K562 (cell line): ENCODE data around the gene GALNT12. TPM values are rescaled to one million over a fixed set of nuclear protein-coding genes. Genes with fewer than 3 reads are reported as not detected.

Experiments used
- ATAC-seq: fragments of 200-7000 bp; cut with Tn5 transposase; 3 replicates; pipeline ENCODE4 v1.9.1; 2020; ENCODE audit warnings: moderate library complexity
- BruUV-seq: library from RNA; stranded (reverse); fragments of 400-500 nt; replicated peaks from 2 replicates; lab custom pipeline; 2021; lab: Mats Ljungman, UMichigan
- CTCF ChIA-PET: fragments of 300-600 bp; formaldehyde crosslinking; extraction: SDS; loops from one replicate; lab custom pipeline; 2021; ENCODE audit warnings: low intra/inter-chr PET ratio; lab: Yijun Ruan, JAX
- POLR2A ChIA-PET: fragments of 300-600, 350-650 bp; sonication (Branson Sonifier 250); formaldehyde crosslinking; extraction: SDS; loops from one replicate; lab custom pipeline; 2021; ENCODE audit warnings: antibody characterized with exemption, inconsistent platforms; lab: Yijun Ruan, JAX
- DNase-seq, 4 experiments: peaks; one replicate each; pipeline versions ENCODE4 v3.0.0 to v3.0.0-alpha.2; 2011 to 2018; ENCODE audit warnings: low spot score in 3 of 4, mixed read lengths in 3 of 4; ENCODE audit errors: extremely low read depth in 1 of 4
- FAIRE-seq: peaks from 2 replicates; lab custom pipeline; 2011; peaks lifted over from hg19 to GRCh38; lab: Jason Lieb, UNC
- H2AFZ ChIP-seq: 2 replicates; pipeline ENCODE4 v1.6.0; 2011; ENCODE audit warnings: low read depth, low read length, control low read depth, inconsistent platforms
- H3K27ac ChIP-seq: fragments of 200-600 bp; 3 replicates; pipeline ENCODE4 v1.8.0; 2011; ENCODE audit warnings: low read depth, mild to moderate bottlenecking, control low read depth, inconsistent platforms, low read length, moderate library complexity, mixed read lengths; ENCODE audit errors: extremely low read depth
- H3K27me3 ChIP-seq, 2 experiments: fragments of 300-600 bp in 1 of 2; 2 replicates in 1 of 2; 3 replicates in 1 of 2; pipeline versions ENCODE4 v1.6.0 to v1.8.0; 2011; ENCODE audit warnings: inconsistent platforms in 2 of 2, low read length in 2 of 2, mild to moderate bottlenecking in 1 of 2, mixed read lengths in 1 of 2, moderate library complexity in 1 of 2; ENCODE audit not compliant: control insufficient read depth in 2 of 2, insufficient read depth in 2 of 2
- H3K36me3 ChIP-seq: fragments of 300-600 bp; 3 replicates; pipeline ENCODE4 v1.8.0; 2011; ENCODE audit warnings: mild to moderate bottlenecking, low read length, inconsistent platforms; ENCODE audit not compliant: control insufficient read depth, insufficient read depth
- H3K4me1 ChIP-seq, 2 experiments: fragments of 200-600 bp in 1 of 2; replicated peaks in 1 of 2; 2 replicates in 1 of 2; 3 replicates in 1 of 2; pipeline versions ENCODE4 v1.5.1 to v1.8.0; 2011; ENCODE audit warnings: inconsistent platforms in 2 of 2, low read length in 2 of 2, mild to moderate bottlenecking in 1 of 2, mixed read lengths in 1 of 2, moderate library complexity in 1 of 2; ENCODE audit not compliant: control insufficient read depth in 2 of 2, insufficient read depth in 2 of 2
- H3K4me2 ChIP-seq: 2 replicates; pipeline ENCODE4 v1.6.1; 2011; ENCODE audit warnings: low read length, control low read depth, inconsistent platforms, mixed read lengths; ENCODE audit not compliant: insufficient read depth
- H3K4me3 ChIP-seq: fragments of 200-600 bp; sonication (generic), shearing (Covaris generic); 2 replicates; pipeline ENCODE4 v1.5.1; 2016; ENCODE audit warnings: control low read depth, inconsistent platforms
- H3K79me2 ChIP-seq: fragments of 200-600 bp; 3 replicates; pipeline ENCODE4 v1.8.0; 2011; ENCODE audit warnings: low read length, inconsistent platforms; ENCODE audit not compliant: control insufficient read depth, insufficient read depth
- H3K9ac ChIP-seq, 2 experiments: 2 replicates each; pipeline versions ENCODE4 v1.6.0 to v1.6.1; 2011; ENCODE audit warnings: low read depth in 2 of 2, low read length in 2 of 2, control low read depth in 1 of 2, inconsistent platforms in 1 of 2, mild to moderate bottlenecking in 1 of 2, mixed read lengths in 1 of 2; ENCODE audit not compliant: insufficient read depth in 1 of 2
- H3K9me1 ChIP-seq: one replicate; pipeline ENCODE4 v1.6.0; 2011; ENCODE audit warnings: inconsistent platforms, mild to moderate bottlenecking, low read length, moderate library complexity; ENCODE audit not compliant: control insufficient read depth, insufficient read depth
- H3K9me3 ChIP-seq: replicated peaks from 2 replicates; pipeline ENCODE4 v1.5.1; 2011; ENCODE audit warnings: low read depth, low read length, inconsistent platforms; ENCODE audit not compliant: control insufficient read depth, insufficient read depth
- H4K20me1 ChIP-seq: replicated peaks from 2 replicates; pipeline ENCODE4 v1.6.1; 2011; ENCODE audit warnings: low read length, inconsistent platforms, mixed read lengths; ENCODE audit not compliant: control insufficient read depth, insufficient read depth
- BCOR ChIP-seq: fragments of 450-650 bp; IDR thresholded peaks from 2 replicates; pipeline ENCODE4 v1.6.1; 2016
- HDAC1 ChIP-seq, 2 experiments: fragments of 450-650 bp; IDR thresholded peaks; 2 replicates each; pipeline ENCODE4 v1.6.1; 2016 to 2017; ENCODE audit warnings: inconsistent platforms in 1 of 2, mild to moderate bottlenecking in 1 of 2, moderate library complexity in 1 of 2
- HDAC2 ChIP-seq: fragments of 450-650 bp; IDR thresholded peaks from 2 replicates; pipeline ENCODE4 v1.6.1; 2016; ENCODE audit warnings: mild to moderate bottlenecking
- HDGF ChIP-seq: fragments of 450-650 bp; IDR thresholded peaks from 2 replicates; pipeline ENCODE4 v1.6.1; 2016
- KDM1A ChIP-seq, 2 experiments: fragments of 450-650 bp; IDR thresholded peaks; 2 replicates each; pipeline ENCODE4 v1.6.1; 2016; ENCODE audit warnings: mild to moderate bottlenecking in 2 of 2
- PRMT5 ChIP-seq: sonication (generic); formaldehyde crosslinking; IDR thresholded peaks from 2 replicates; pipeline ENCODE4 v1.5.0; 2020; ENCODE audit warnings: missing genetic modification reagents
- RBM25 ChIP-seq: fragments of 200-400 bp; formaldehyde crosslinking; IDR thresholded peaks from 2 replicates; pipeline ENCODE4 v1.6.1; 2018; ENCODE audit warnings: low read length, low read depth, moderate library complexity; ENCODE audit not compliant: severe bottlenecking
- ZFP36 ChIP-seq: fragments of 150-350 bp; IDR thresholded peaks from 2 replicates; pipeline ENCODE4 v1.6.1; 2018; ENCODE audit warnings: low read length, low read depth; ENCODE audit not compliant: partially characterized antibody
- ZNF23 ChIP-seq: fragments of 250-450 bp; sonication (Bioruptor Pico); IDR thresholded peaks from 2 replicates; pipeline ENCODE4 v1.4.0; 2020; ENCODE audit warnings: mild to moderate bottlenecking
- ZZZ3 ChIP-seq: fragments of 450-650 bp; IDR thresholded peaks from 2 replicates; pipeline ENCODE4 v1.6.1; 2016; ENCODE audit warnings: antibody characterized with exemption, mild to moderate bottlenecking, moderate library complexity
- WGBS: fragments of 100-300 bp; shearing (Covaris generic); methylation state at CpG from one replicate; pipeline ENCODE4 v1.1.6; 2016; ENCODE audit warnings: low coverage, mixed read lengths; ENCODE audit not compliant: insufficient coverage; ENCODE audit errors: missing lambda C conversion rate; 5-methylcytosine and 5-hydroxymethylcytosine counted together
- in situ Hi-C: fragments of 300-500 bp; cut with MboI; formaldehyde crosslinking; loops from 4 replicates; pipeline ENCODE4 v1.15.0; 2018; ENCODE audit warnings: inconsistent platforms, mixed read lengths
- intact Hi-C: fragments of 100-400 bp; cut with micrococcal nuclease; formaldehyde crosslinking; loops from 2 replicates; pipeline ENCODE4 v1.14.2; 2022
- polyA plus RNA-seq, 8 experiments: library from polyadenylated mRNA; depleted of rRNA in 4 of 8; stranded (reverse) in 5 of 8; unstranded in 3 of 8; fragments of >200 nt; fragmentation: Nextera tagmentation in 2 of 8; fragmentation: Illumina TruSeq in 1 of 8; extraction: Ambion mirVana in 2 of 8; extraction: Trizol in 1 of 8; gene quantifications; 2 replicates each; pipeline versions ENCODE4 v1.2.1 to v1.2.3, GENCODE V29; 2011 to 2014; ENCODE audit warnings: inconsistent platforms in 1 of 8, missing spikeins in 1 of 8
- total RNA-seq, 7 experiments: library from RNA; depleted of rRNA in 6 of 7; stranded (reverse); fragments of >200 nt in 6 of 7; fragmentation: Illumina TruSeq in 2 of 7; extraction: Trizol in 2 of 7; gene quantifications; 2 replicates each; pipeline versions ENCODE4 v1.2.1 to v1.2.3, GENCODE V29; 2011 to 2021; ENCODE audit warnings: low replicate concordance in 1 of 7
- TF ChIP-seq, protein P1 (sequence below): fragments of 450-650 bp; IDR thresholded peaks from 2 replicates; pipeline ENCODE4 v1.6.1; 2016
- TF ChIP-seq, protein P2 (sequence below): sonication (generic); formaldehyde crosslinking; IDR thresholded peaks from 2 replicates; pipeline ENCODE4 v1.9.0; 2022; ENCODE audit warnings: mild to moderate bottlenecking, missing genetic modification reagents

Gene GALNT12
- total and polyA plus RNA-seq, 9 of the 15 experiments (the other 6 are each of a cell fraction or from before 2014, with no cell fraction given), result 29.7 to 82.9 (median 44.2) TPM

- ATAC-seq (no peak), DNase-seq (no peak), FAIRE-seq (no peak)
- H3K36me3 ChIP-seq, result peaks cover 36% of the 10 kb centered on the region; the same call in 2 of the 3 replicates
- H3K9me3 ChIP-seq, result no peaks in the 10 kb centered on the region; the same call in 1 of the 2 replicates
- peak overlapping the region; percentile 70 to 89 for H3K9ac ChIP-seq
- BruUV-seq, result TSS peak; percentile 51
- peaks cover 51% of the 10 kb centered on the region for H3K79me2 ChIP-seq
- in situ Hi-C loops (loop anchor here (25.0 kb wide), 1 partner anchor 883 kb away; the partner anchor contains the start of gene TRMO), intact Hi-C loops (loop anchor here (5.0 kb wide), 1 partner anchor 37 kb away; no protein-coding TSS in a partner anchor)
- H3K4me1 ChIP-seq, result peaks cover 32 to 35% of the 10 kb centered on the region in 2 experiments; a peak in 4 of 5 replicates
- H3K9me1 ChIP-seq, result peaks cover 17% of the 10 kb centered on the region
- CTCF ChIA-PET, result interaction anchor here (1.3 kb wide), 1 partner anchor 872 kb away, joined by 3 read pairs; no protein-coding TSS in a partner anchor
- H3K4me2 ChIP-seq, result peak overlapping the region; percentile 83
- peak overlapping the region; percentile 41; the same call in 1 of the 2 replicates for H2AFZ ChIP-seq
- H3K27me3 ChIP-seq, result no peaks in the 10 kb centered on the region
- POLR2A ChIA-PET, result interaction anchor here (0.6 kb wide), 1 partner anchor 481 kb away, joined by 3 read pairs; no protein-coding TSS in a partner anchor
- H4K20me1 ChIP-seq, result peaks cover 22% of the 10 kb centered on the region; the same call in 1 of the 2 replicates
- peak overlapping the region; percentile 60 for H3K27ac ChIP-seq
- H3K4me3 ChIP-seq, result peak overlapping the region; percentile 66
- WGBS, result 5% methylated on average over 12 of the region's 12 CpGs
- TF ChIP-seq HDAC2 (0 out of 2 replicates have a peak, but pooled peaks have one; percentile 24), HDAC1 (IDR thresholded peaks at IDR 0.05) (peak in 1 of 2 experiments; percentile 48; a peak in 1 of 4 replicates), PRMT5 (CRISPR knock-in tag) (no peak), ZZZ3 (no peak), HDGF (0 out of 2 replicates have a peak, but pooled peaks have one; percentile 28), BCOR (peak; percentile 83), ZFP36 (peak; percentile 73), ZNF23 (CRISPR knock-in tag) (no peak), KDM1A (IDR thresholded peaks at IDR 0.05) (peak; percentile 75 to 83), RBM25 (peak; percentile 19)
- TF ChIP-seq, protein P1, sequence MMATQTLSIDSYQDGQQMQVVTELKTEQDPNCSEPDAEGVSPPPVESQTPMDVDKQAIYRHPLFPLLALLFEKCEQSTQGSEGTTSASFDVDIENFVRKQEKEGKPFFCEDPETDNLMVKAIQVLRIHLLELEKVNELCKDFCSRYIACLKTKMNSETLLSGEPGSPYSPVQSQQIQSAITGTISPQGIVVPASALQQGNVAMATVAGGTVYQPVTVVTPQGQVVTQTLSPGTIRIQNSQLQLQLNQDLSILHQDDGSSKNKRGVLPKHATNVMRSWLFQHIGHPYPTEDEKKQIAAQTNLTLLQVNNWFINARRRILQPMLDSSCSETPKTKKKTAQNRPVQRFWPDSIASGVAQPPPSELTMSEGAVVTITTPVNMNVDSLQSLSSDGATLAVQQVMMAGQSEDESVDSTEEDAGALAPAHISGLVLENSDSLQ, result peak; percentile 60; the same call in 1 of the 2 replicates
- TF ChIP-seq, protein P2, sequence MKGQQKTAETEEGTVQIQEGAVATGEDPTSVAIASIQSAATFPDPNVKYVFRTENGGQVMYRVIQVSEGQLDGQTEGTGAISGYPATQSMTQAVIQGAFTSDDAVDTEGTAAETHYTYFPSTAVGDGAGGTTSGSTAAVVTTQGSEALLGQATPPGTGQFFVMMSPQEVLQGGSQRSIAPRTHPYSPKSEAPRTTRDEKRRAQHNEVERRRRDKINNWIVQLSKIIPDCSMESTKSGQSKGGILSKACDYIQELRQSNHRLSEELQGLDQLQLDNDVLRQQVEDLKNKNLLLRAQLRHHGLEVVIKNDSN (CRISPR knock-in tag), result 0 out of 2 replicates have a peak, but pooled peaks have one; percentile 12
Measured at GRCh38 chr9:98795295-98795955, 12.0 kb upstream of the GALNT12 start.
